Stimulated activated CD8-positive, alpha-beta memory T cell treated with anti-CD3 and anti-CD28 coated beads, Interleukin-15, amount 100 ng/mL, for 1 hour (primary cell): ENCODE results near the gene ZNF613.
"Not testable (repeated sequence)": the region's sequence is repeated elsewhere in the genome, so short reads cannot be mapped to it uniquely, and the experiment has no call there.

ENCODE experiments used
- DNase-seq: peaks from one replicate; pipeline ENCODE4 v3.0.0-alpha.2; 2020; ENCODE audit warnings: low read depth

ZNF613 gene

GRCh38 chr19:51944798-51945552 lies 17.7 kb downstream of the ZNF613 start:
- DNase-seq: no peak

GRCh38 chr19:51946602-51947001 lies 19.3 kb downstream of the ZNF613 start:
- no peak for DNase-seq

- DNase-seq: no peak
These were observed 21.7 kb downstream of the ZNF613 start for GRCh38 chr19:51948975-51949374.

GRCh38 chr19:51957846-51958245 lies 30.6 kb downstream of the ZNF613 start:
- DNase-seq: not testable (repeated sequence)

- DNase-seq: no peak
These were observed 32.5 kb downstream of the ZNF613 start for GRCh38 chr19:51959791-51960190.

- DNase-seq: not testable (repeated sequence)
These were observed 33.5 kb downstream of the ZNF613 start for GRCh38 chr19:51960621-51961233.

GRCh38 chr19:51965583-51965982 lies 38.3 kb downstream of the ZNF613 start:
- no peak for DNase-seq

- no peak for DNase-seq
These were observed 43.4 kb downstream of the ZNF613 start for GRCh38 chr19:51970718-51971117.

- DNase-seq: no peak
These were observed 44.4 kb downstream of the ZNF613 start for GRCh38 chr19:51971624-51972023.

- not testable (repeated sequence) for DNase-seq
These were observed 48.5 kb downstream of the ZNF613 start for GRCh38 chr19:51975787-51976186.

GRCh38 chr19:51976852-51977251 lies 49.6 kb downstream of the ZNF613 start:
- DNase-seq: no peak

GRCh38 chr19:51977346-51977745 lies 50.1 kb downstream of the ZNF613 start:
- no peak for DNase-seq

- no peak for DNase-seq
These were observed 51.6 kb downstream of the ZNF613 start for GRCh38 chr19:51978882-51979281.

GRCh38 chr19:51980116-51980736 lies 53.0 kb downstream of the ZNF613 start:
- DNase-seq: no peak

GRCh38 chr19:51980926-51981325 lies 53.7 kb downstream of the ZNF613 start:
- not testable (repeated sequence) for DNase-seq

GRCh38 chr19:51983361-51983760 lies 56.1 kb downstream of the ZNF613 start:
- no peak for DNase-seq

GRCh38 chr19:51986309-51987291 lies 59.3 kb downstream of the ZNF613 start, which contains the start of gene ZNF350:
Gene ZNF350, minus strand, starts transcription at chr19:51986840. Its CDS starts 12,480 bp downstream, at chr19:51974360.
- peak; percentile 69 for DNase-seq

GRCh38 chr19:51993422-51993821 lies 66.2 kb downstream of the ZNF613 start:
- DNase-seq: no peak

- no peak for DNase-seq
These were observed 66.9 kb downstream of the ZNF613 start for GRCh38 chr19:51994048-51994644.
